Thyroid gland (tissue), 4 donors: Measurements from ENCODE around the gene NAXD. TPM values are rescaled to one million over a fixed set of nuclear protein-coding genes. Genes with fewer than 3 reads are reported as not detected.
A peak's percentile ranks its signal among the peaks of the same experiment; 100 is the strongest.
"Not testable (repeated sequence)": the region's sequence is repeated elsewhere in the genome, so short reads cannot be mapped to it uniquely, and the experiment has no call there.

Source experiments
- DNase-seq, 2 donors: peaks; one replicate each; pipeline ENCODE4 v3.0.0-alpha.2; 2019
- H3K27ac ChIP-seq, 3 donors: fragments of 200-600 bp; sonication (generic); 1 replicate in 2 of 3; 2 replicates in 1 of 3; pipeline ENCODE4 v1.5.1; 2016 to 2019; ENCODE audit warnings: mild to moderate bottlenecking in 1 of 3, moderate library complexity in 1 of 3
- H3K27me3 ChIP-seq: fragments of 200-600 bp; sonication (generic); one replicate; pipeline ENCODE4 v1.5.1; 2019
- H3K36me3 ChIP-seq, 2 donors: fragments of 200-600 bp; sonication (generic); one replicate each; pipeline ENCODE4 v1.5.1; 2016 to 2019
- H3K4me1 ChIP-seq, 2 donors: fragments of 200-600 bp; sonication (generic); one replicate each; pipeline ENCODE4 v1.5.1; 2017 to 2019
- H3K4me3 ChIP-seq, 3 donors: fragments of 200-600 bp; sonication (generic); replicated peaks in 1 of 3; 1 replicate in 2 of 3; 2 replicates in 1 of 3; pipeline ENCODE4 v1.5.1; 2016; ENCODE audit warnings: mild to moderate bottlenecking in 1 of 3
- H3K9me3 ChIP-seq: fragments of 200-600 bp; sonication (generic); one replicate; pipeline ENCODE4 v1.5.1; 2017
- CTCF ChIP-seq, 6 experiments: fragments of 200-600 bp in 3 of 6; fragments of 450-650 bp in 3 of 6; sonication (generic) in 3 of 6; IDR thresholded peaks; one replicate each; pipeline ENCODE4 v1.5.1; 2016 to 2019; ENCODE audit warnings: antibody characterized with exemption in 6 of 6, mild to moderate bottlenecking in 2 of 6, inconsistent platforms in 1 of 6, moderate library complexity in 1 of 6
- POLR2A ChIP-seq, 2 donors: fragments of 450-650 bp; IDR thresholded peaks; one replicate each; pipeline ENCODE4 v1.6.1; 2017; ENCODE audit warnings: antibody characterized with exemption in 2 of 2, mild to moderate bottlenecking in 2 of 2, moderate library complexity in 1 of 2
- WGBS, 2 donors: methylation state at CpG; one replicate each; pipeline ENCODE4 v1.1.5; 2017; 5-methylcytosine and 5-hydroxymethylcytosine counted together
- intact Hi-C: fragments of 100-400 bp; cut with DNase I; formaldehyde crosslinking; loops from one replicate; pipeline ENCODE4 v1.15.1; 2023
- total RNA-seq, 4 donors: library from RNA; depleted of rRNA; stranded (reverse); fragments of >200 nt; gene quantifications; one replicate each; pipeline ENCODE4 v1.2.3, GENCODE V29; 2016

The NAXD gene
- 10 to 100 TPM; 38.2 to 46.6 (median 42.8) TPM for total RNA-seq

DNA sequence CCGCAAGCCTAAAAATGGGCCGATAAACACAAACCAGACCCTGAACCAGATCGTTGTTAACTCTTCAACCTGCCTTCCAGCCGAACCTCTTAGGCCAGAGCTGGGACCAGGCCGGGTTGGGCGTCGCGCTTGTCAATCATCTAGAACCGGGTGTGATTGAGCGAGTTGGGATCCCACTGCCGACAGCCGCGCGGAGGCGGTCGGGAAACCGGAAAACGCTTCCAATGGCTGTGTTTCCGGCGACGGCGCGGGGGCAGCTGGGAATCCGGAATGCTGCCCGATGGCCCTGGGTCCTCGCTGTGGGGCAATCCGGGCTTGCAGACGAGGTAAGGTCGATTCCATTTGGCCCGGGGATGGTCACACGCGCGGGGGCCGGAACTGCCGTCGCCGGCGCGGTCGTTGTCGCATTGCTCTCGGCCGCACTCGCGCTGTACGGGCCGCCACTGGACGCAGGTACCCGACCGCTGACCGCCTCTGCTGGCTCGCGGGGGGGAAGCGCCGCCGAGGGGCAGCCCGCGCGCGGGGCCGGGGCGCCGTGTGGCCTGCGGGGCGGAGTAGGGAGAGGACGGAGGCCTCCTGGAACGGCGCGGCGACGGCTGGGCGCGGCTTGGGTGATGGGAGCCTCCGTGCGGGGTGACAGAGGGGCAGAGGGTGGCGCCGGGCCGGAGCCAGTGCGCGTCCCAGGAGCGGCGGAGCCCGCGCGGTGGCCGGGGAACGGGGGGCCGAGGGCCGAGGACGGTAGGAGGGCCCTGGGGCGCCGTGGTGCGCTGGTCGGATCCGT, at the start of gene NAXD:
TSS of gene NAXD (plus strand) at position 224 of the 781 bp plus-strand sequence. CDS start at position 281, 57 bp downstream.
- peak; percentile 93 to 94 for DNase-seq
- Histone ChIP-seq H3K27me3 (no peaks in the 10 kb centered on the region), H3K36me3 (no peaks in the 10 kb centered on the region), H3K4me3 (peak within 1 kb of the TSS; percentile 77 to 96 (median 95)), H3K27ac (peak within 1 kb of the TSS; percentile 78 to 97 (median 93)), H3K9me3 (no peaks in the 10 kb centered on the region), H3K4me1 (peaks cover 31 to 38% of the 10 kb centered on the region in 2 donors)
- intact Hi-C loops, result no loop called here
- 3 to 10% methylated on average over 8 to 21 of the region's 95 CpGs for WGBS, 2 donors
- TF ChIP-seq POLR2A (IDR thresholded peaks at IDR 0.05) (peak in 1 of 2 donors; percentile 84), CTCF (IDR thresholded peaks at IDR 0.05) (no peak)

DNA sequence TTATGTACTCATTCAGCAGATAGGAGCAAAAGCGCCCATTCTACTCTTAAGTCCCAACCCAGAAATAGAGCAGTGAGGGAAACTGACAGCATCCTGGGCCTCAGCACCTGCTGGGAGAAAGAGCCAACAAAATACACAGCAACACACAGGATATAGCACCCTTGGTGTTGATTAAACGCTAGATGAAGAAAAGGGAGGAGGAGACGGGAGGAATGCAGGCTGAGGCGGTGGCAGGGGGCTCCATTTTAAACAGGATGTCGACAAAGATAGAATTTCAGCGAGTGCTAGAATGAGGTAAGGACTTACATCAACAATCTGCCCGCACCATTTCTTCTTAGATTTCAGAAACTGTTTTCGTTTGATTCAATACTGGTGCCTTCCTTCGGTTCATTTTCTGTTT, 49.2 kb upstream of the NAXD start:
- Histone ChIP-seq H3K4me3 (no peak overlapping the region), H3K27me3 (no peaks in the 10 kb centered on the region), H3K27ac (peak overlapping the region in 2 of 3 donors; percentile 68 to 98), H3K36me3 (no peaks in the 10 kb centered on the region), H3K4me1 (peaks cover 23 to 31% of the 10 kb centered on the region in 2 donors), H3K9me3 (no peaks in the 10 kb centered on the region)
- no peak for DNase-seq
- WGBS, 2 donors, result 90 to 92% methylated on average over 9 of the region's 9 CpGs
- intact Hi-C loops, result loop anchor here (10.0 kb wide), 1 partner anchor 61 kb away; no protein-coding TSS in a partner anchor
- TF ChIP-seq POLR2A (IDR thresholded peaks at IDR 0.05) (no peak), CTCF (IDR thresholded peaks at IDR 0.05) (no peak)

DNA sequence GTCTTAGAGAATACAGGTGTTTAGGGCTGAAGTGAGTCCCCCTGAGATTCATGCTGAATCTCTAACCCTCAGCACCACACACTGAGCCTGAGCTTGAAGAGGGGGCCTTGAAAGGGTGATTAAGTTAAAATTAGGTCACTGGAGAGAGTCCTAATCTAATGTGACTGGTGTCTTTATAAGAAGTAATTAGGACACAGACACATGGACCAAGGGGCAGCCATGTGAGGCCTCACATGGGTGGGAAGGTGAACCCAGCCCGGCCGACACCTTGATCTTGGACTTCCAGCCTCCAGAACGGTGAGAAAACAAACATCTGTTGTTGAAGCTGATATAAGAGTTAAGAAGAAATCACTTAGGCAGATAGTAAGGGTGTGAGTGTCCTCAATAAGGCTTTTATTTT, 46.7 kb upstream of the NAXD start:
- intact Hi-C loops, result loop anchor here (10.0 kb wide), 1 partner anchor 64 kb away; no protein-coding TSS in a partner anchor
- 94 to 95% methylated on average over 3 of the region's 3 CpGs for WGBS, 2 donors
- Histone ChIP-seq H3K4me3 (no peak overlapping the region), H3K27ac (no peak overlapping the region), H3K36me3 (no peaks in the 10 kb centered on the region), H3K9me3 (no peaks in the 10 kb centered on the region), H3K4me1 (peaks cover 11 to 20% of the 10 kb centered on the region in 2 donors), H3K27me3 (no peaks in the 10 kb centered on the region)
- TF ChIP-seq POLR2A (IDR thresholded peaks at IDR 0.05) (no peak), CTCF (IDR thresholded peaks at IDR 0.05) (no peak)
- no peak for DNase-seq

GRCh38 chr13:110569962-110570361, 45.4 kb upstream of the NAXD start:
- intact Hi-C loops, result loop anchor here (10.0 kb wide), 1 partner anchor 65 kb away; no protein-coding TSS in a partner anchor
- H3K4me1 ChIP-seq, result not testable (repeated sequence)

GRCh38 chr13:110570886-110571285, 44.5 kb upstream of the NAXD start:
- TF ChIP-seq CTCF (IDR thresholded peaks at IDR 0.05), result no peak
- no peak for TF ChIP-seq POLR2A (IDR thresholded peaks at IDR 0.05)
- WGBS, 2 donors, result 87 to 91% methylated on average over 10 of the region's 10 CpGs
- H3K27ac ChIP-seq, result no peak overlapping the region
- intact Hi-C loops, result no loop called here
- H3K4me3 ChIP-seq, result no peak overlapping the region
- DNase-seq, result no peak
- H3K27me3 ChIP-seq, result no peaks in the 10 kb centered on the region
- no peaks in the 10 kb centered on the region for H3K9me3 ChIP-seq
- no peaks in the 10 kb centered on the region for H3K36me3 ChIP-seq
- H3K4me1 ChIP-seq, result peaks cover 0 to under 1% of the 10 kb centered on the region in 2 donors

More at GRCh38 chr13:110569962-110570361, 45.4 kb upstream of the NAXD start:
- not testable (repeated sequence) for H3K27me3 ChIP-seq, H3K36me3 ChIP-seq, H3K27ac ChIP-seq, H3K4me3 ChIP-seq, H3K9me3 ChIP-seq, DNase-seq
- WGBS, 2 donors, result 82 to 87% methylated on average over 7 of the region's 7 CpGs
